Colonic mucosa (tissue), 4 donors: Measurements from ENCODE around the gene ADAP1. TPM values are rescaled to one million over a fixed set of nuclear protein-coding genes. Genes with fewer than 3 reads are reported as not detected.

Source experiments
- DNase-seq: peaks from one replicate; pipeline ENCODE4 v3.0.0-alpha.2; 2020
- H3K27ac ChIP-seq: fragments of 200-600 bp; one replicate; pipeline ENCODE4 v1.8.0; 2021
- H3K27me3 ChIP-seq: fragments of 200-600 bp; one replicate; pipeline ENCODE4 v1.8.0; 2021
- H3K36me3 ChIP-seq: fragments of 200-600 bp; one replicate; pipeline ENCODE4 v1.8.0; 2021
- H3K4me1 ChIP-seq: fragments of 200-600 bp; one replicate; pipeline ENCODE4 v1.8.0; 2021; ENCODE audit warnings: mild to moderate bottlenecking
- H3K4me3 ChIP-seq: fragments of 200-600 bp; one replicate; pipeline ENCODE4 v1.8.0; 2021
- H3K9ac ChIP-seq, 2 donors: one replicate each; pipeline ENCODE4 v1.7.0; 2013; ENCODE audit warnings: control low read depth in 2 of 2, low read depth in 2 of 2, low read length in 2 of 2
- H3K9me3 ChIP-seq: fragments of 200-600 bp; one replicate; pipeline ENCODE4 v1.8.0; 2021
- intact Hi-C: fragments of 100-400 bp; cut with DNase I; formaldehyde crosslinking; loops from one replicate; pipeline ENCODE4 v1.14.1; 2022
- total RNA-seq, 2 donors: library from RNA; stranded (reverse); fragmentation: NEBNext Ultra II Directional in 1 of 2; extraction: Animal tissue kit (Norgen Biotek cat#: 25700) in 1 of 2; gene quantifications; one replicate each; pipeline ENCODE4 v1.2.1, GENCODE V29; 2021
- TF ChIP-seq, protein P1 (sequence below): fragments of 200-600 bp; IDR thresholded peaks from one replicate; pipeline ENCODE4 v1.8.0; 2022; ENCODE audit warnings: antibody characterized with exemption, mild to moderate bottlenecking
- donor health status: healthy.
- donor health status: DM: no; HTN: no; CAD: no.
- donor health status: DM: no; HTN: no; CAD: no.

ADAP1 gene
- total RNA-seq, 2 donors from 2014 or later: 107 to 201 TPM

DNA sequence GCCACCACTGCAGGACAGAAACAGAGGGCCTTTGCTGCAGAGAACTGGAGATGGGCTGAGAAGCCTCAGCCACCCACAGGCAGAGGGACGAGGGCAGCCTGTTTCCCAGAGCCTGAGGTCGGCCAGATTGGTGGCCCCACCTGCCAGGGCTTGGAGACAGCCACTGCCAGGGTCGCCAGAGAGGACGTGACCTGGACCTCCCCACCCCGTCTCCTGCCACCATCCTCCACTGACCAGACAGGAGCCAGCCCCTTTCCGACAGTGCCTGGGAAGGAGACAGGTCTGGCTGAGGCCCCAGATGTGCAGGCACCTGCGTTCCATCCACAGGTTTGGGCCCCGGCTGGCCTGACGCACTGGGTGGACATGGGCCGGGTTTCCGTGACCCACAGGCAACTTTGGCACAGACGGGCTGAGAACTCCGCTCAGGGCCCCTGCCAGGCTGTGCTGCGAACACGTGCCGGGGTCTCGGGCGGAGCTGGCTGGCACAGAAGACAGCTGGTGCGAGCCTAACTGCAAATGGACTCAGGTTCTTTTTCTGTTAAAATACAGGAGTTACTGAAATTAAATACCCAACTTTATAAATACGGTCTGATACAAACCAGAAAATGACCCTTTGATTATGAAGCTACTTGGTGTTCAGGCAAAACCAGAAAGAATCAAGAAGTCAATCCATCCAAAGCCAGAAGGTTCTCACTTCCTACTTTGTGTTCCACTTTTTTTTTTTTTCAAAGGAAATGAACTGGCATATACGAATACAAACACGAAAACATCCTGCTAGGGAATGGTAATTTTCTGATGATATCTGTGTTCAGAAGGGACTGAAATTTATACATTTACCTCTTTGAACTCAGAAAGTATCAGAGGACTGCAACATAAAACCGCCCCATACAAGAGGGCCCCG, 14.0 kb upstream of the ADAP1 start:
- H3K9ac ChIP-seq: no peak overlapping the region
- no peak overlapping the region for H3K4me3 ChIP-seq
- H3K9me3 ChIP-seq: no peaks in the 10 kb centered on the region
- no peaks in the 10 kb centered on the region for H3K27me3 ChIP-seq
- DNase-seq: no peak
- intact Hi-C loops: no loop called here
- H3K4me1 ChIP-seq: peaks cover 5% of the 10 kb centered on the region
- H3K27ac ChIP-seq: no peak overlapping the region
- TF ChIP-seq, protein P1, sequence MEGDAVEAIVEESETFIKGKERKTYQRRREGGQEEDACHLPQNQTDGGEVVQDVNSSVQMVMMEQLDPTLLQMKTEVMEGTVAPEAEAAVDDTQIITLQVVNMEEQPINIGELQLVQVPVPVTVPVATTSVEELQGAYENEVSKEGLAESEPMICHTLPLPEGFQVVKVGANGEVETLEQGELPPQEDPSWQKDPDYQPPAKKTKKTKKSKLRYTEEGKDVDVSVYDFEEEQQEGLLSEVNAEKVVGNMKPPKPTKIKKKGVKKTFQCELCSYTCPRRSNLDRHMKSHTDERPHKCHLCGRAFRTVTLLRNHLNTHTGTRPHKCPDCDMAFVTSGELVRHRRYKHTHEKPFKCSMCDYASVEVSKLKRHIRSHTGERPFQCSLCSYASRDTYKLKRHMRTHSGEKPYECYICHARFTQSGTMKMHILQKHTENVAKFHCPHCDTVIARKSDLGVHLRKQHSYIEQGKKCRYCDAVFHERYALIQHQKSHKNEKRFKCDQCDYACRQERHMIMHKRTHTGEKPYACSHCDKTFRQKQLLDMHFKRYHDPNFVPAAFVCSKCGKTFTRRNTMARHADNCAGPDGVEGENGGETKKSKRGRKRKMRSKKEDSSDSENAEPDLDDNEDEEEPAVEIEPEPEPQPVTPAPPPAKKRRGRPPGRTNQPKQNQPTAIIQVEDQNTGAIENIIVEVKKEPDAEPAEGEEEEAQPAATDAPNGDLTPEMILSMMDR: no peak
- H3K36me3 ChIP-seq: no peaks in the 10 kb centered on the region

DNA sequence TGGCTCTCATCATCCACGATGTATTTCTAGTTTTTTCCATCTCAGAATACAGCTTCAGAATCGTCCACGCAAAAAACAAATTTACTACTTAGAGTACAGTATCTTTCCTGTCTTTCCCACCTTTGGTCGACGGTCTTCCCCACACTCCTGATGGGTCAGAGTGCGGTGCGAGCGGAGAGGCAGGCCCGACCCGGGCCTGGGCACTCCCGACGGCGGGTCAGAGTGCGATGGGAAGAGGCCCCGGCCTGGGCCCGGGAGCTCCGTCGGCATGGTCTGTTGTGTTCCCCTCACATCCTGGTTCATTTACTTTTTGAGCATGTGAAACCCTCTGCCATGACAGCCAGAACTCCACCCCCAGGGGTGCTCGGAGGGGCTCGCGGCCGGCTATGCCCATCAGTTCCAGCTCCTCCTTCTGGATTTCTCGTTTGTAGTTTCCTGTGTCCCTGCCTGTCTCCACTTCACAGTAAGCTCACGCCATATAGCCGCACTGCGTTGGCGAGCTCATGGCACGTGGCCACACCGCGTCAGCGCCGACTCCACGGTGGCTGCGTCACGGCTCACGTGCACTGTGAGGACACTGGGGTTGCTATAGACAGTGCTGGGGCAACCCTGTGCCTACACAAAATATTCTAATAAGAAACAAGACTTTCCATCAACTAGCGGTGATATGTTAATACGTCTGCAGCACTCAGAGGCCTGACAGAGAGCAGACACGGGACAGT, 13.0 kb upstream of the ADAP1 start:
- intact Hi-C loops: no loop called here
- Histone ChIP-seq H3K36me3 (no peaks in the 10 kb centered on the region), H3K27ac (no peak overlapping the region), H3K4me3 (no peak overlapping the region), H3K9ac (no peak overlapping the region), H3K9me3 (no peaks in the 10 kb centered on the region), H3K27me3 (no peaks in the 10 kb centered on the region), H3K4me1 (no peaks in the 10 kb centered on the region)
- TF ChIP-seq, protein P1: no peak
- DNase-seq: no peak

DNA sequence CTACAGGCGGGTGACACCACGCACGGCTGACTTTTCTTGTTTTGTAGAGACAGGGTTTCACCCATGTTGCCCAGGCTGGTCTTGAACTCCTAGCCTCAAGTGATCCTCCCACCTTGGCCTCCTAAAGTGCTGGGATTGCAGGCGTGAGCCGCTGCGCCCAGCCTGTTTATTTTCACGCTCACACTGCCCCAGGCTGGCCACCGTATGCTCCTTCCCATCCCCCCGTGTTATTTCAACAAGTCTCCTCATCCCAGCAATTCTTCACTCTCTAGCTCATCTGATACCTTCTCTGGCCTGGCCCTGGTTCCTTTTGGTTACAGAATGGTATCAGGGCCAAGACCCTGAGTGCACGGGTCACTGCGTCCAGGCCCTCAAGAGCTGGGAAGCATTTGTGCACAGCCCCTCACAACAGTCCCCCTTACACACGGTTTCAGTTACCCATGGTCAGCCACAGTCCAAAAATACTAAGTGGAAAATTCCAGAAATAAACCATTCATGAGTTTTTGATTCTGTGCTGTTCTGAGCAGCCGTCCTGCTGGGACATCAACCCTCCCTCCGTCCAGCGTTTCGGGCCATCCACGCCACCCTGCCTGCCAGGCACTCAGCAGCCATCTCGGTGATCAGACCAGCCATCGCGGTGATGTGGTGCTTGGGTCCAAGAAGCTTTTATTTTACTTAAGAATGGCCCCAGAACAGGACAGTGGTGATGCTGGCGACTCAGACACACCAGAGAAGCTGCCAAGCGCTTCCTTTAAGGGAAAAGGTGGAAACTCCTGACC, 12.0 kb upstream of the ADAP1 start:
- TF ChIP-seq, protein P1: no peak
- H3K4me1 ChIP-seq: no peaks in the 10 kb centered on the region
- H3K9me3 ChIP-seq: no peaks in the 10 kb centered on the region
- H3K4me3 ChIP-seq: no peak overlapping the region
- no peaks in the 10 kb centered on the region for H3K36me3 ChIP-seq
- no peak overlapping the region for H3K9ac ChIP-seq
- H3K27me3 ChIP-seq: no peaks in the 10 kb centered on the region
- DNase-seq: no peak
- no peak overlapping the region for H3K27ac ChIP-seq
- intact Hi-C loops: no loop called here

DNA sequence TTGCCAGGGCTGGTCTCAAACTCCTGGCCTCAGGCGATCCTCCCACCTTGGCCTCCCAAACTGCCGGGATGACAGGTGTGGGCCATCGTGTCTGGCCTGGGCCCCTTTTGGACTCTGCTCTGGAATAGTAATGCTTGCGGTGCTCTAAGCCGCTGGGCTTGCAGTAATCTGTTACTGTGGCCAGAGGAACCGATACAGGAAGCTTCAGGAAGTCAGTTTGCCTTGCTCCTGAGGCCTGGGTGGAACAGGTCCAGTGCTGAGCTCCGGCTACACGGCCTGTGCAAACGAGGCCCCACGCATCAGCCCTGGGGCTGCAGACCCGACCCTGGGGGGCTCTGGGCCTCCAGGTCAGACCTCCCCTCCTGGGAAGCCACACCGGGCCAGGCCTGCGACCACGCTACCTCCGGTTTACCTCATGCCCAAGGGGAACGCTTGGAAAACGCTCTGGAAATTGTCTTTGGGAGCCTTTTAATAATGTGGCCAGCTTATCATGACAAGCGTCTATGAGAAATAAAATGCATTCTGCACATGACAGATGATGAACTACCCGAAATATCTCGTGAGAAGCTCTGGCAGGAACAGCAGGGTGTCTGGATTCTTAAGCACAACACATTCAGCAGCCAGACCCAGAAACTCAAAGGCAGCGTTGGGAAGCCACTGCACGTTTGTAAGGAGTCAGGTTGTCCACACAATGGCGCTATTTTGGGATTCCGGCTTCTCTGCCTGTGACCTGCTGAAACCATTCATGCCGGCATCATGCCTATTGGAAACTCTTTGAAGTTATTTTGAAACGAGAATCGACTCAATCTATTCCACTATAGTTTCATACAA, 10.1 kb upstream of the ADAP1 start:
- TF ChIP-seq, protein P1: no peak
- H3K9ac ChIP-seq: peak overlapping the region in 1 of 2 donors; percentile 32
- H3K4me3 ChIP-seq: no peak overlapping the region
- no peaks in the 10 kb centered on the region for H3K9me3 ChIP-seq
- intact Hi-C loops: no loop called here
- H3K36me3 ChIP-seq: no peaks in the 10 kb centered on the region
- H3K27me3 ChIP-seq: no peaks in the 10 kb centered on the region
- DNase-seq: no peak
- H3K27ac ChIP-seq: no peak overlapping the region
- no peaks in the 10 kb centered on the region for H3K4me1 ChIP-seq
